GM04504 (cell line): ENCODE results near the gene EMX1.

Experiments used
- DNase-seq: peaks from one replicate; pipeline ENCODE4 v3.0.0-alpha.2; 2012; ENCODE audit warnings: low read depth

EMX1 gene

GRCh38 chr2:72917138-72917876, at the start of gene EMX1:
Gene EMX1 (plus strand): TSS chr2:72917519. CDS start chr2:72917853, 334 bp downstream.
- DNase-seq = no peak

GRCh38 chr2:72871060-72871459, 46.3 kb upstream of the EMX1 start:
- DNase-seq = no peak

GRCh38 chr2:72871880-72872279, 45.4 kb upstream of the EMX1 start:
- no peak for DNase-seq

DNA sequence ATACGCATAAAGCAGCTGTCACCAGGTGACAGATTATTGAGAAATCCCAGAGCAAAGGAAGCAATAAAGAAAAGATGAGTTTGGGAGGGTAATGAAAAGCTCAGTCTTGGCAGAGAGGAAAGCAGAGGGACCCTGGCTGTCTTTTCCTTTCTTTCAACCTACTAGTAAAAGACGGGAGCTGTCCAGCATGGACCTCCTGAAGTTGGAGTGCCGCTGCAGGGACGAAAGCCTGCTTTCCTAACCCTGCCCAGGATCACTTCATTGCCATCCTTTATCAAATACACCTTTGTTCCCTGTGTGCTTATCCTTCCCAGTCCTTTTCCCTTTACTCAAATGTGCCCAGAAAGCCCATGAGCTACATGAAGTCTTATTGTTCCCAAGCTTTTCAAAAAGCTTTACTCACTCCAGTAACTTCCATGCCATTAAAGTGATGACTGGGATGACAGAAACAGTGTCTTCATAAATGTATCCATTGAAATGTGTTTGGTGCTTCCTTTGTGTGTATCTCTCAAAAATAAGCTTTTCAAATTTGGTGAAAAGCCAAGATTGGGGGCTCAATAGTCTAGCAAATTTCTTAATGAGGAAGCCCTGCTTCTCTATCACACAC, 33.9 kb upstream of the EMX1 start:
- no peak for DNase-seq

- no peak for DNase-seq
These were observed 30.8 kb upstream of the EMX1 start for GRCh38 chr2:72886505-72887031.

- DNase-seq = peak; percentile 12
These were observed 30.1 kb upstream of the EMX1 start, which contains the start of gene SPR for GRCh38 chr2:72887032-72887739. Gene SPR (plus strand): TSS chr2:72887408. CDS start chr2:72887433, 25 bp downstream.

DNA sequence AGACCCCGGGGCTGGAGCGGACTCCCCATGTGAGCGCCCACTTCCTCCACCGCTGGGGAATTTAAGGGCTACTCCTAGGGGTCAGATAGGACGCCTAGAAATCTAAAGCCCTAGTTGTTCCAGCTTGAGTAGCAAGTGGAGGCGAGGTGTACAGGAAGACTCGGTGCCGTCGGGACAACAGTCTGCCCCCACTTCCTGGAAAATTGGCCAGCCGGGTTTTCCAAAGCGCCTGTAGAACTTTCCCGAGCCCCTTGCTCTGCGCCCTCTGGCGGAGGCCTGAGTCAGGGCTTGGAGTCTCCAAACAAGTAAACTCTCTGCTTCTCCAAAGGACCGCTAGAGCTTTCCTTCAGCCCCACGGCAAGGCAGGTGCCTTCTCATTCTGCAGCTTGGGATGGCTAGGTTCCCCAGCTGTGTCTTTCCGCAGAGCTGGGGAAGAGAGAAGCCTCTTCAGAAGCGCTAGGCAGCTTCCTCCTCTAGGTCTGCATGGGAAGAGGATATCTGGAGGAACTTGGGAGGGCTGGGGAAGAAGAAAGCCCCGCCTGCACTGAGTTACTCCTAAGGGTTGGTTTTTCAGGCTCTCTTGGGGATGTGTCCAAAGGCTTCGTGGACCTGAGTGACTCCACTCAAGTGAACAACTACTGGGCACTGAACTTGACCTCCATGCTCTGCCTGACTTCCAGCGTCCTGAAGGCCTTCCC, 29.4 kb upstream of the EMX1 start:
- DNase-seq = peak; percentile 75

DNA sequence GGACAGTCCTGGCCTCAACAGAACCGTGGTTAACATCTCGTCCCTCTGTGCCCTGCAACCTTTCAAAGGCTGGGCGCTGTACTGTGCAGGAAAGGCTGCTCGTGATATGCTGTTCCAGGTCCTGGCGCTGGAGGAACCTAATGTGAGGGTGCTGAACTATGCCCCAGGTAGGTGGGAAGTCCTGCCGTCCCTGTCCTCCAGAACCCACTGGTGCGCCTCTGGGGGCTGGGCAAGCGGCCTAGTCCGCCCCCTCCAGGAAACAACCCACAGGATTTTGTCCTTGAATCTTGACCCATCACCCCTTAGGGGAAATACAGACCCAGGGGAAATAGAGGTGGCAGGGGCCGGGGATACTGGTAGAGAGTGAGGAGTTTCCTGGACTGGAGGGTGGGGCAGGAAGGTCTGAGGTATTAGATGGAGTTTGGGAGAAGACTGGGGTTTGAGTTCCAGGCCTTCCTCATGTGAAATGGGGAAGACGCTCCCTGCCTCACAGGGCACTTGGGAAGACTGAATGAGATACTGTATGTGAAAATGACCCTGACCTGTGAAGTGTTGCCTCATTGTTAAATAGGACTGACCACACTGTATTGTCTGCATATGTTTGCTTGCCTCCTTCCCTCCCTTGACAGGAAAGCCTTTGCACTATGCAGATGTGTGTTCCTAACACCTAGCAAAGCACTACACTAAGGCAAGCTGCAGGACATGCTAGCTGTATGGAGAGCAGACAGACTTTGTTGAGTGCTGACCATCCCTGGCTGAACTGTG, 28.7 kb upstream of the EMX1 start:
- no peak for DNase-seq

DNA sequence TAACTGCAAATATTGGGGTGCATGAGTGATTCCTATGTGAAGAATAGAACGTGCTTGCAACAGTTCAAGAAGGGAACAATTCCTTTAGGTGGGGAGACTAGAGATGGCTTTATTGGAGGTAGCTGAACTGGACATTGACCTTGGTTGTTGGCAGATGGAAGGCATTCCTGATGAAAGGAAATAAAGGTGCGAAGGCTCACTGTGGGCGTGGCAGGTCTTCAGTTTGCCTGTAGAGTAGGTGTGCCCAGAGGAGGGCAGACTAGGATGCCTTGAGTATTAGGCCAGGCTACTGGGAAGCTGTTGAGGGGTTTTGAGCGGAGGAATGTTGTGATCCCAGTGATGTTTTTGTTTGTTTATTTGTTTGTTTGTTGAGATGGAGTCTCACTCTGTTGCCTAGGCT, 27.3 kb upstream of the EMX1 start:
- DNase-seq = no peak

DNA sequence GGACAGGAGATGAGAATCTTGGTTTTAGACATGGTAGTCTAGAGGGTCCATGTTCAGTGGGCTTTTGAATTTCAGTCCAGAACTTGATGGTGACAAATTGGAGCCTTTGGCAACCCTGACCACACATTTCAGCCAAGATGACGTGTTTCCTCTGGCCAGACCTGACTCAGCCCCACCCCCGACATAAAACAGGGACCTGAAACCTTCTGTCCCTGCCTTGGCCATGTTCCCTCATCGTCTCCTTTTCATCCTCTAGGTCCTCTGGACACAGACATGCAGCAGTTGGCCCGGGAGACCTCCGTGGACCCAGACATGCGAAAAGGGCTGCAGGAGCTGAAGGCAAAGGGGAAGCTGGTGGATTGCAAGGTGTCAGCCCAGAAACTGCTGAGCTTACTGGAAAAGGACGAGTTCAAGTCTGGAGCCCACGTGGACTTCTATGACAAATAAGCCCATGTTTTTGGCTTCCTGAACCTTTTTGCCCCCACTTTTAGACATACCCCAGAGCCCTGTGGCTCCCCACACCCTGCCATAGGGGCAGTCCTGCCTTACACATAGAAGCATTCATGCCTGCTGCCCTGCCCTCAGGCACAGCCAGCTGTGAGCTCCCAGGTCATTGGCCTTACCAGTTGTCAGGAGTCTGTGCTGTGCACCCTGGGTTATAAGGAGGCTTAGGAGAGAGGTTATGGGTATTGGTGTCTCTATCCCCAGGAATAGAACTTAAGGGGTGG, 26.1 kb upstream of the EMX1 start:
- DNase-seq = no peak

GRCh38 chr2:72892506-72893173, 24.7 kb upstream of the EMX1 start:
- DNase-seq = peak; percentile 34

DNA sequence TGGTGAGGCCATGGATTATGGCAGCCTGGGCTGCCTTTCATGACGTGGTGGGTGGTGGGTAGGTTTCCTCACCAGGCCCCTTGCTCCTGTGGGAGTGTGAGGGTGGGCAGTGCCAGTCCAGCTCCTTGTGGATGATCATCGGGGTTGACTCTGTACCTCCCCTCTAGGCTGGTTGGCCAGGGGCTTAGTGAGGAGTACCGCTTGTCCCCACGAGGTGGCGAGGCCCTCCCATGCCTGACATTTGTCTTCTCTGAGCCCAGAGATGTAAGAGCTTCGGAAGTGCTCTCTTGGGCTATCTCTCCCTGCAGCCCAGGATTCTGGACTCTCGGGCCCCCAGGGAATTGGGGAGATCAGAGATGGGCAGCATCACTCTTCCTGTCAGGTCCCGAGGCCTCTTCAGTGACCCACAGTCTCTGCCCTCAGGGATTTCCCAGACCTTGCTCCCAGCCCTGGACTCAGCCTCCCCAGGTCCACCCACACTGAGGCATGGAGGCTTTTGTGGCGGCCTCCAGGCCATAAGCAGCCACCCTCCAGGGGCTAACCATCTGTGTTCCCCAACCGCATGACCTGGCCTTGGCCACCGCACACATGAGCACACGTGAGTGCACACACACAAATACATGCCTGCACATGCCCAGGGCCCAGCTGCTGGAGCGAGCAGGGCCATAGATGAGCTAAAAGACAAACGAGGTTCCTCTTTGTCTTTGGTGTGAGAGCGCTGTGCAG, 23.6 kb upstream of the EMX1 start:
- DNase-seq = peak; percentile 22

DNA sequence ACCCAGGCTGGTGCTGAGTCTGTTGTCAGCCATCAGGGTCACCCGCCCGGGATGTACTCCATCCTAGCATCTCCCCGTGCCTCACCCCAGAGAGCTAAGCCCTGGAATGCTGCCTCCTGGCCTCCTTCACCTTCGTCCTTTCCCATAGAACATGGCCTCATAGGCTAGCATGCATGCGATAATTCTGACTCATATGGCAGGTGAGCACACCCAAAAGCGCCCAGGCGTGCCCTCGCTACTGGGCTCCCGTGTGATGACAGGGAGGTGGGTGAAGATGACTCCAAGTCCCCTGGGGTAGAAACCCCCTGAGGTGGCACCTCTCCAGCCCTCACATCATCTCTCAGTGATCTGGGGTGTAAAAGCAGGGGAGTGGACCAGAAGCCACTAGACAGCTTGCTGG, 22.8 kb upstream of the EMX1 start:
- DNase-seq = no peak

DNA sequence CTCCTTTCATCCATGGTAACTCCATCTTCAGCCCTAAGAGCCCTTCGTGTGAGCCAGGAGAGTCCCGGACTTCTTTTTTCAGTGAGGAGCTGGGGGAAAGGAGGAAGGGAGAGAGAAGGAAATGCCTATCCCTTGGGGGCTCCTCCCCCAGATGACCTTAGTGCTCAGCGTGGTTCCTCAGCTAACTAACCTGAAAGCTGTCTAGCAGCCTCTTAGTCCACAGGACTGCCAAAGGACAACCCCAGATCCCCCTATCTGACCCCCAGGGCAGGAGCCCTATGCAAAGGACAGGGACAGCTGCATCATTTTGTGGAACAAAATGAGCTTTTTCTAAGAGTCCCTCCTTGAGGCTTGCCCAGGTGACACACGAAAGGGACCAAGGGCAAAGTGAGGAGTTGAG, 22.2 kb upstream of the EMX1 start:
- no peak for DNase-seq

DNA sequence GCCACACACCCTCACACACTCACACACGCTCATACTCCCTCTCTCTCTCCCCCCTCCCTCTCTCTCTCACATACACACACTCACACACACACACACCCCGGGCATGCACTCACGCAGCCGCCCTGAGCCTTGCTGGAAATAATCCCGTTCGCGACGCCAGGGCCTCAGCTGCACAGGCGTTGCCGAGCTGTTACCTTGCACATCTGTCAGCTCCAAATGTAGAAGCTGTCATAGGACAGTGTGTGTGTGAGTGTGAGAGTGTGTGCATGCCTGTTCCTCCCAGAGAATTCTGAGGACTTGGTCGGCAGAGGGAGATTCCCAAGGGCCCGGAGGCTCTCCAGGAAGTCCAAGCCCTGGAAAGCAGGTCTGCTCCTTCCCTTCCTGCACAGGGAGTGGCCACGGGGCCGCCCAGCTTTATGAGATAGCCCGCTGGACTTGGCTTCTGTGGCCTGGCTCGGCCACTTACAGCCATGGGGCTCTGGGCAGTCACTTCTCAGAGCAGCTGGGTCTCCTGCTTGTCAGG, 21.5 kb upstream of the EMX1 start:
- no peak for DNase-seq

DNA sequence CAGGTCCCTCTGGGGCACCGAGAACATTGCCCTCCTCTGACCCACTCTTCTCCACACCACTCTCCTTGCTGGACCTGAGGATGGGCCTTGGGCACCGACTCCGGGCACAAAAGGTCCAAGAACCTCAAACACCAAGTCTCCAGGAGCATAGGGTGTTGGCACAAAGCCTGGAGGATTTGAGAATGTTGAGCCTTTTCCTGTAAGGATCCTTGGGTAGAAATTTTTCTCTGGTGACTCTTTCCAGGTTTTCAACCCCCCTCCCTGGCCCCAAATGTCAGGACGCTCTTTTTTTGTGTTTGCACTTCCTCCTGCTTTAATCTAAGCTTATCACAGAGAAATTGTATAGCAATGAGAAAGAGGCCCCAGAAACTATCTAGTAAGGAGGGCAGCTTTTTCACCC, 20.9 kb upstream of the EMX1 start:
- no peak for DNase-seq

DNA sequence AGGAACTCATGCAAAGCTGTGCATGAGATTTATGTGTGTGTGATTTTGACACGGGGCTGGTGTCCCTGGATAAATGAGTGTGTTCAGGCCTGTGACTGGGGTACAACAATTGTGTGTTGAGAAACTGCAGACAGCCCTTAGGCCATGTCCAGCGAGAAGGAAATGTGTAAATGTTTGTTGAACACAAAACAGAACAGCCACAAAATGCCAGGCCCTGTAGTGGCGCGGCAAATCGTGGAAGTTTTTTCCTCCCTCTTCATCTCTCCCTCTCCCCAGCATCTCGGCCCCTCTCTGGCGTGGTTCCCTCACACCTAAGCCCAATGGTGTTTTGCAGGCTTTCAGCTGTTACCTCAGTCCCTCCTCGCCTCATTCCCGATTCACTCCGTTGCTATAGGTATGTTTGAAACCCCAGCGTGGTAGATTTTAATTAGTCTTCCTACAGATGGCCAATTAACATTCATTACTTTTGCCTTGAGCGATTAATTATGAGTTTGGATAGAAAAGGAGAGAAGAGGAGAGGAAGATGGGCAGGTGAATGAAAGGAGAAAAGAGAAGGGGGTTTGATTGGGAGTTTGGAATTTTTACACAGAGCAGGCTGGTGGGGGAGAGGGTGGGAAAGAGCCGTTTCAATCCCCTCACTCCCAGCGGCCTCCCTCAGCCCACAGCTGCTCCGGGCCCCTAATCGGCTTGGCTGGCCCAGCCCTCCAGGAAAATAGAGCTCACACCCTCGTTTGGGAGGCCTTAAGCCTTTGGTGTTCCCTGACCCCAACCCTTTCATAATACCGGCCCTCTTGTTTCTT, 19.3 kb upstream of the EMX1 start:
- no peak for DNase-seq

- DNase-seq = no peak
These were observed 18.8 kb upstream of the EMX1 start for GRCh38 chr2:72898585-72898906.
